ENCODE data around the gene SLC8A1. TPM values are rescaled to one million over a fixed set of nuclear protein-coding genes. Genes with fewer than 3 reads are reported as not detected.

The SLC8A1 gene
- total RNA-seq, 2 donors from 2014 or later = 0.43 to 0.64 TPM

GRCh38 chr2:40410695-40411094, 41.2 kb downstream of the SLC8A1 start:
- Mint-ChIP-seq H3K27ac (no peak overlapping the region), H3K9me3 (peaks cover 0 to 4% of the 10 kb centered on the region in 2 donors), H3K36me3 (no peaks in the 10 kb centered on the region)
- ATAC-seq = no peak
- no peak for DNase-seq (ENCODE audit: low spot score in 2 of 2)

GRCh38 chr2:40409734-40410133, 42.2 kb downstream of the SLC8A1 start:
- H3K9me3 Mint-ChIP-seq = peaks cover 0 to 4% of the 10 kb centered on the region in 2 donors
- DNase-seq (ENCODE audit: low spot score in 2 of 2) = no peak
- H3K27ac Mint-ChIP-seq = no peak overlapping the region
- H3K36me3 Mint-ChIP-seq = no peaks in the 10 kb centered on the region
- no peak for ATAC-seq

- DNase-seq (ENCODE audit: low spot score in 2 of 2) (no peak), ATAC-seq (no peak)
- peaks cover 0 to 4% of the 10 kb centered on the region in 2 donors for H3K9me3 Mint-ChIP-seq
- H3K36me3 Mint-ChIP-seq = no peaks in the 10 kb centered on the region
- H3K27ac Mint-ChIP-seq = no peak overlapping the region
Observed at GRCh38 chr2:40406485-40407289, 45.2 kb downstream of the SLC8A1 start.

GRCh38 chr2:40405465-40405864, 46.4 kb downstream of the SLC8A1 start:
- Mint-ChIP-seq H3K9me3 (peaks cover 3 to 7% of the 10 kb centered on the region in 2 donors), H3K27ac (no peak overlapping the region), H3K36me3 (no peaks in the 10 kb centered on the region)
- no peak for DNase-seq (ENCODE audit: low spot score in 2 of 2)
- no peak for ATAC-seq

- H3K27ac Mint-ChIP-seq = no peak overlapping the region
- H3K9me3 Mint-ChIP-seq = peaks cover 7 to 13% of the 10 kb centered on the region in 2 donors
- ATAC-seq = no peak
- DNase-seq (ENCODE audit: low spot score in 2 of 2) = no peak
- no peaks in the 10 kb centered on the region for H3K36me3 Mint-ChIP-seq
Observed at GRCh38 chr2:40404517-40404916, 47.4 kb downstream of the SLC8A1 start.

GRCh38 chr2:40403233-40403836, 48.6 kb downstream of the SLC8A1 start:
- no peak for DNase-seq (ENCODE audit: low spot score in 2 of 2)

GRCh38 chr2:40401896-40402295, 50.0 kb downstream of the SLC8A1 start:
- no peaks in the 10 kb centered on the region for H3K36me3 Mint-ChIP-seq
- ATAC-seq (peak in 1 of 2 donors; percentile 64), DNase-seq (ENCODE audit: low spot score in 2 of 2) (no peak)
- peaks cover 7 to 9% of the 10 kb centered on the region in 2 donors for H3K9me3 Mint-ChIP-seq
- no peak overlapping the region for H3K27ac Mint-ChIP-seq

More at GRCh38 chr2:40403233-40403836, 48.6 kb downstream of the SLC8A1 start:
- Mint-ChIP-seq H3K9me3 (peaks cover 7 to 13% of the 10 kb centered on the region in 2 donors), H3K36me3 (no peaks in the 10 kb centered on the region), H3K27ac (no peak overlapping the region)
- no peak for ATAC-seq

- DNase-seq (ENCODE audit: low spot score in 2 of 2) = no peak
- Mint-ChIP-seq H3K9me3 (peaks cover 7 to 9% of the 10 kb centered on the region in 2 donors), H3K27ac (peak overlapping the region in 1 of 2 donors; percentile 63), H3K36me3 (no peaks in the 10 kb centered on the region)
- no peak for ATAC-seq
Observed at GRCh38 chr2:40400336-40400953, 51.4 kb downstream of the SLC8A1 start.

GRCh38 chr2:40397765-40398164, 54.1 kb downstream of the SLC8A1 start:
- H3K9me3 Mint-ChIP-seq = peaks cover 7 to 9% of the 10 kb centered on the region in 2 donors
- ATAC-seq (no peak), DNase-seq (ENCODE audit: low spot score in 2 of 2) (no peak)
- no peaks in the 10 kb centered on the region for H3K36me3 Mint-ChIP-seq
- H3K27ac Mint-ChIP-seq = no peak overlapping the region

GRCh38 chr2:40396124-40396523, 55.8 kb downstream of the SLC8A1 start:
- Mint-ChIP-seq H3K27ac (no peak overlapping the region), H3K36me3 (no peaks in the 10 kb centered on the region), H3K9me3 (peaks cover 7 to 9% of the 10 kb centered on the region in 2 donors)
- no peak for ATAC-seq
- no peak for DNase-seq (ENCODE audit: low spot score in 2 of 2)

GRCh38 chr2:40395169-40396073, 56.5 kb downstream of the SLC8A1 start:
- H3K27ac Mint-ChIP-seq = no peak overlapping the region
- H3K36me3 Mint-ChIP-seq = no peaks in the 10 kb centered on the region
- H3K9me3 Mint-ChIP-seq = peaks cover 4 to 5% of the 10 kb centered on the region in 2 donors
- DNase-seq (ENCODE audit: low spot score in 2 of 2) (no peak), ATAC-seq (no peak)

GRCh38 chr2:40394597-40394996, 57.3 kb downstream of the SLC8A1 start:
- ATAC-seq = no peak
- Mint-ChIP-seq H3K9me3 (no peaks in the 10 kb centered on the region), H3K36me3 (no peaks in the 10 kb centered on the region), H3K27ac (no peak overlapping the region)
- DNase-seq (ENCODE audit: low spot score in 2 of 2) = no peak

GRCh38 chr2:40394031-40394430, 57.9 kb downstream of the SLC8A1 start:
- H3K36me3 Mint-ChIP-seq = no peaks in the 10 kb centered on the region
- DNase-seq (ENCODE audit: low spot score in 2 of 2) (no peak), ATAC-seq (no peak)
- H3K27ac Mint-ChIP-seq = no peak overlapping the region
- H3K9me3 Mint-ChIP-seq = no peaks in the 10 kb centered on the region

- Mint-ChIP-seq H3K27ac (no peak overlapping the region), H3K36me3 (no peaks in the 10 kb centered on the region), H3K9me3 (no peaks in the 10 kb centered on the region)
- no peak for ATAC-seq
- no peak for DNase-seq (ENCODE audit: low spot score in 2 of 2)
Observed at GRCh38 chr2:40388161-40388560, 63.7 kb downstream of the SLC8A1 start.

- no peak overlapping the region for H3K27ac Mint-ChIP-seq
- H3K9me3 Mint-ChIP-seq = peaks cover 8% of the 10 kb centered on the region in 2 donors
- DNase-seq (ENCODE audit: low spot score in 2 of 2) (no peak), ATAC-seq (no peak)
- peaks cover 0 to 8% of the 10 kb centered on the region in 2 donors for H3K36me3 Mint-ChIP-seq
Observed at GRCh38 chr2:40386177-40386576, 65.7 kb downstream of the SLC8A1 start.

- H3K27ac Mint-ChIP-seq = no peak overlapping the region
- ATAC-seq = no peak
- H3K36me3 Mint-ChIP-seq = peaks cover 0 to 10% of the 10 kb centered on the region in 2 donors
- peaks cover 9% of the 10 kb centered on the region in 2 donors for H3K9me3 Mint-ChIP-seq
- DNase-seq (ENCODE audit: low spot score in 2 of 2) = no peak
Observed at GRCh38 chr2:40384714-40385113, 67.2 kb downstream of the SLC8A1 start.

Data from activated naive CD4-positive, alpha-beta T cell treated with anti-CD3 and anti-CD28 coated beads, Interleukin-2, amount 50 U/mL, for 72 hours (primary cell).